Small intestine (tissue), 7 donors: ENCODE data around the gene FOXC1. TPM values are rescaled to one million over a fixed set of nuclear protein-coding genes. Genes with fewer than 3 reads are reported as not detected.
A peak's percentile ranks its signal among the peaks of the same experiment; 100 is the strongest.

Experiments
- DNase-seq, 2 donors: peaks; one replicate each; pipeline versions ENCODE4 v3.0.0 to v3.0.0-alpha.2; 2013
- FAIRE-seq: peaks from 2 replicates; lab custom pipeline; 2012; peaks lifted over from hg19 to GRCh38; lab: Jason Lieb, UNC
- H3K27ac ChIP-seq, 3 donors: one replicate each; pipeline ENCODE4 v1.5.1; 2013; ENCODE audit warnings: low read length in 2 of 3, mild to moderate bottlenecking in 2 of 3, control low read depth in 1 of 3, inconsistent platforms in 1 of 3, low read depth in 1 of 3, moderate library complexity in 1 of 3
- H3K27me3 ChIP-seq, 3 donors: one replicate each; pipeline ENCODE4 v1.6.1; 2013; ENCODE audit warnings: low read length in 3 of 3, inconsistent platforms in 1 of 3; ENCODE audit not compliant: control insufficient read depth in 3 of 3, insufficient read depth in 3 of 3
- H3K36me3 ChIP-seq, 3 donors: one replicate each; pipeline ENCODE4 v1.6.1; 2013; ENCODE audit warnings: low read length in 3 of 3, inconsistent platforms in 1 of 3, low read depth in 1 of 3, mild to moderate bottlenecking in 1 of 3, moderate library complexity in 1 of 3; ENCODE audit not compliant: control insufficient read depth in 3 of 3, insufficient read depth in 2 of 3
- H3K4me1 ChIP-seq, 3 donors: one replicate each; pipeline ENCODE4 v1.6.1; 2013; ENCODE audit warnings: low read length in 2 of 3, inconsistent platforms in 1 of 3, low read depth in 1 of 3, mild to moderate bottlenecking in 1 of 3, moderate library complexity in 1 of 3; ENCODE audit not compliant: control insufficient read depth in 3 of 3, insufficient read depth in 2 of 3
- H3K4me3 ChIP-seq, 3 donors: one replicate each; pipeline ENCODE4 v1.5.1; 2013; ENCODE audit warnings: low read length in 3 of 3, control low read depth in 1 of 3, inconsistent platforms in 1 of 3, low read depth in 1 of 3, mild to moderate bottlenecking in 1 of 3, moderate library complexity in 1 of 3
- H3K9me3 ChIP-seq, 2 donors: one replicate each; pipeline ENCODE4 v1.6.1; 2013; ENCODE audit warnings: low read depth in 1 of 2, low read length in 1 of 2; ENCODE audit not compliant: control insufficient read depth in 2 of 2, insufficient read depth in 1 of 2
- WGBS, 3 donors: extraction: QIAGEN DNeasy Blood & Tissue Kit; methylation state at CpG; one replicate each; pipeline ENCODE4 v1.1.7; 2013; 5-methylcytosine and 5-hydroxymethylcytosine counted together
- polyA plus RNA-seq, 4 donors: library from polyadenylated mRNA; stranded (reverse) in 3 of 4; unstranded in 1 of 4; fragments of 200-250 nt in 3 of 4; fragments of 120-200 nt in 1 of 4; gene quantifications; one replicate each; pipeline versions ENCODE4 v1.2.1 to v1.2.3, GENCODE V29; 2013
- donor health status: healthy with polysubstance abuse.
- donor health status: control.
- donor health status: control.
- donor health status: Bipolar disorder and iron deficiency.
- donor health status: healthy.

The FOXC1 gene
- polyA plus RNA-seq, 4 donors = 0.22 to 3.1 (median 0.27) TPM; not detected in 1

DNA sequence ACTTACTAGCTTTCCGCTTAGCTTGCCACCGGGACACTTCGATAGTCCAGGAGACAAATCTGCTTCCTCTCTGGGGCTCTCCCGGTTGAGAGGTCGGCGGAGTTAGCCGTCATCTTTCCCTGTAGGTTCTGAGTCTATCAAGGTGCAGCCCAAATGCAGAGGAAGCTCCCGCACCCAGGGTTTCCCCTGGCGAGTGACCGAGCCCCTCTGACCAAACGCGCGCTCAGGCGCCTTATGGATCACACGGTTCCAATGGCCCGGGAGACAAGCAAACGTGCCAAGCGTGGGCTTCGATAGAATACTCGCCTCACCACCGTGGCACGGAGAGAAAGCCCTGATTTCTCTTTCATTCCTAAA lies 15.8 kb upstream of the FOXC1 start:
- Histone ChIP-seq H3K9me3 (peaks cover 0 to 3% of the 10 kb centered on the region in 2 donors), H3K27me3 (peaks cover 0 to 52% (median 10%) of the 10 kb centered on the region in 3 donors), H3K27ac (no peak overlapping the region), H3K4me3 (no peak overlapping the region), H3K4me1 (no peaks in the 10 kb centered on the region), H3K36me3 (no peaks in the 10 kb centered on the region)
- DNase-seq = no peak
- FAIRE-seq = no peak
- 77 to 81% (median 81%) methylated on average over 22 of the region's 22 CpGs for WGBS, 3 donors

DNA sequence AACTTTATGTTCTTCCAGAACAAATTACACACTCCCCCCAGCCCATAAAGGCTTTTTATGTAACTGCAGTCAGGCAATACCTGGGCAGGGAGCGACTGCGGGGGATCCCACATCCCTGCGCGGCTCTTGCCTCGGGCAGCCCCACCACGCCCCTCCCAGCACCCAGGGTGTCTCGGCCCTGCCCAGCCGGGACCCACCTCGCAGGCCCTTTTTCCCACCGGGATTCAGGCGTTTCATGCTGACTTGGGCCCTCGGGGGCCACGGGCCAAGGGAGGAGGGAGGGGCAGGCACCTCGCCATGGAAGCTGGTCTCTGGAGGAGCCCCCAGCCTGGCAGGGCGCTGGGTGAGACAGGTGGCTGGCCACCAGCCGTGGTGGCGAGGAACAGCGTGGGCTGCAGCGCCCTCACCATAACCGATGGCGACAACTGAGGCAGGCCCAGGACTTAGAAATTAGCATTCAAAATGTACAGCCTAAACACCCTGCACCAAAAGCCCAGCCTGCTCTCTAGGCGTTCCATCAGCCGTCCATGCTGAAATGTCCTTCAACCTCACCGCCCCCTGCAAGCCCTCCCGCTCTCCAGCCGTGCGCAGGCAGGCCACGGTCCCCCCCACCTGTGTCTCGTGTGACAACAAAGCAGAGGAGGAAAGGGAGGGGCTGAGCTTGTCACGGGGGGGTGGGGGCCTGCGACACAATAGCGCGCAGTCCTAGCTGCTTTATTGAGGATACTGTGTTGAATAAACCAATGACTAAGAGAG lies 15.1 kb upstream of the FOXC1 start:
- DNase-seq (no peak), FAIRE-seq (no peak)
- H3K36me3 ChIP-seq = no peaks in the 10 kb centered on the region
- no peaks in the 10 kb centered on the region for H3K4me1 ChIP-seq
- no peak overlapping the region for H3K4me3 ChIP-seq
- H3K27me3 ChIP-seq = peaks cover 0 to 59% (median 10%) of the 10 kb centered on the region in 3 donors
- H3K27ac ChIP-seq = no peak overlapping the region
- H3K9me3 ChIP-seq = peaks cover 0 to 3% of the 10 kb centered on the region in 2 donors
- 73 to 81% (median 80%) methylated on average over 32 to 33 of the region's 33 CpGs for WGBS, 3 donors

DNA sequence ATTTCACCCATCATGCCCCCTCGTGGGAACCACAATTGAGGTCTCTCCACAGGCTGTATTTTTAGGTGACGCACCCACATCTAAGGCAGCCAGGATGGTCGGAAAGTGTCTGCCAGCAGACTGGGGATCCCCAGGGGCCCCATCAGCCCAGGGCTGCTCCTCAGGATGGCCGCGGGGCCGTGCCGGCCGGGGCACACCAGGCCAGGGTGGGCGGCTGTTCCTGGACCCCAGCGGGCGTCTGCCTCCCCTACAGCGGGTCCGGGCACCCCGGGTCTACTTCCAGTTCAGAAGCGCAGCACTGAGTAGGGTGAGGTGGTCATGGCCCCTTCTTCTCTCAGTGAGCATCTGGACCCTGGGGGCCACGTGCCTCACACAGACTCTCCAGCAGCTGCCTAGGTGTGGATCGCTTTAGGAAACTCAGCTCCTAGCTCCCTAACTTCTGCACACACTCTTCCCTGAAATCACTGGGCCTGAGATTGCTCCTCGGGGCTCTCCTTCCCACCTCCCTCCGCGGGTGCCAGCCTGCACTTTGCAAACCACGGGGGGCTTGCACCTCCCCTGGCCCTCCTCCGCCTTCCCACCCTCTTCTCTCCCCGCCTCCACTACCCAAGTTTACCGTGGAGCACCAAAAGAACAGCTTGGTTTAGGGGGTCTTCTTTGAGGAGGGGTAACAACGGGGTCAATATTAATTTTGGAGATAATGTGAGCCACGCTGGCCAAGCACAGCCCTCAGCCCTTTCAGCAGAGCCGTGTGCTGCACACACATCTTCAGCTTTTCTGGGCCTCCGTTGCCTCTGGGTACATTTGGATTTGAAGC lies 14.2 kb upstream of the FOXC1 start:
- no peaks in the 10 kb centered on the region for H3K36me3 ChIP-seq
- DNase-seq = no peak
- H3K4me1 ChIP-seq = no peaks in the 10 kb centered on the region
- FAIRE-seq = no peak
- 65 to 68% (median 66%) methylated on average over 28 of the region's 28 CpGs for WGBS, 3 donors
- H3K27me3 ChIP-seq = peaks cover 0 to 66% (median 11%) of the 10 kb centered on the region in 3 donors
- peaks cover 0 to 3% of the 10 kb centered on the region in 2 donors for H3K9me3 ChIP-seq
- no peak overlapping the region for H3K27ac ChIP-seq
- no peak overlapping the region for H3K4me3 ChIP-seq

DNA sequence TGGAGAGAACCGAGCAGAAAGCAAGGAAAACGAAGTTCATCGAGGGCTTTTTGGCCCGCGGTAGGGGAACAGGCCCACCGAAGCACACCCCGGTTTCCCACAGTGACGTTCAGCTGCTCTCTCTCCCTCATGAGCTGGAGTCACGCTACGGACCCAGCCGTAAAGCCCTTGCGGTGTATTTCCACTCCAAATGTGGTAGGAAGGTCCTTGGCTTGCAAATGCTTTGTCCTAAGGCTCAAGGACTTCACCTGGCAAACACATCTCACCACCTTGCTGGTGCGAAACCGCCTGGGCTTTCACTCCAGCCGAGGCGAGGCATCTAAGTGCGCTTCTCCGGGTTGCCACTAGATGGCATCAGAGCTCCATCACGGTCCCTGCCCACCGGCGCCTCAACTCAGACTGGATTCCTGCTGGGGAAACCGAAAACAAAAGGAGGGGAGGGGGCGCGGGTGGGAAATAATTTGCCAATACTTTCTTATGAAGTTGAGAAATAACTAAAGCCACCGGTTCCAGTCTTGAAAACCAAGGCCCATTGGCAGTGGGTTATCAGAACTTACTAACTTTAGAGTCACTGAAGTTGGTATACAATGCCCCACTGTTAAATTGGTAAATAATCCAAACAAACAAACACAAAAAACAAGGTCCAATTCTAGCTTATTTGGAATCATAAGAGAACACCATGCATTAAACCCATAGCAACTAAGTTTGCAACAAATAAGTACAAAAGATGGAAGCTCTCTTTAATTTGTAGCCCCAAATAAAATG lies 13.4 kb upstream of the FOXC1 start:
- Histone ChIP-seq H3K4me1 (no peaks in the 10 kb centered on the region), H3K9me3 (no peaks in the 10 kb centered on the region), H3K27me3 (peaks cover 0 to 73% (median 18%) of the 10 kb centered on the region in 3 donors), H3K4me3 (no peak overlapping the region), H3K27ac (no peak overlapping the region), H3K36me3 (no peaks in the 10 kb centered on the region)
- DNase-seq (peak; percentile 55 to 73), FAIRE-seq (no peak)
- WGBS, 3 donors = 15 to 19% (median 17%) methylated on average over 25 of the region's 25 CpGs

DNA sequence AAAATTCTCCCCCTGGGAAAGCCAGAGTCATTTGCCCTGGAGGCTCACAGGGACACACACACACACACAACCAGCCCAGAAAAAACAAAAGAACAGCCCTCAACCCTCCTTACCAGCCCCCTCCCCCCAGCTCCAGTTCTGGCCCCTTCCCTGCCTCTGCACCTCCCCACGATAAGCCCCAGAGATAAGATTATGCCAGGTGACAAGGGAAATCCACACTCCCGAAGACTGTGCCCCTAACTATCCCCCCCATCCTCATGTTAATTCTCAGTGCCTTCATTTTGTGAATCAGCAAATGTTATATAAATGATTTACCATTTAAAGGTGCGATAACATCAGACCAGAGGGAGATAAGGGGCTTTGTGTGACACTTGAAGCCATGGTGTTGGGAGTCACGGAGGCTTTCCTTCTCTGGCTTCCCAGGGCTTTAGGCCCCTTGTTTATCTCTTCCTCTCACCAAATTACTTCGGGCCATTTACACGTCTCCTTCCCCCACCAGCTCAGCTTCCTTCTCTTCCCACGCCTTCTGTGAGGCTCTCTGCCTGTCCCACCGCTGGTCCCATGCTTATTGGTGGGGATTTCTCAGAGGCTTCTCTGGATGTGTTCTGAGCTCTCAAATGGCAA lies 12.5 kb upstream of the FOXC1 start:
- Histone ChIP-seq H3K9me3 (no peaks in the 10 kb centered on the region), H3K4me3 (no peak overlapping the region), H3K27me3 (peaks cover 0 to 83% (median 15%) of the 10 kb centered on the region in 3 donors), H3K36me3 (no peaks in the 10 kb centered on the region), H3K27ac (no peak overlapping the region), H3K4me1 (no peaks in the 10 kb centered on the region)
- WGBS, 3 donors = 42 to 52% (median 50%) methylated on average over 8 of the region's 8 CpGs
- no peak for FAIRE-seq
- no peak for DNase-seq

DNA sequence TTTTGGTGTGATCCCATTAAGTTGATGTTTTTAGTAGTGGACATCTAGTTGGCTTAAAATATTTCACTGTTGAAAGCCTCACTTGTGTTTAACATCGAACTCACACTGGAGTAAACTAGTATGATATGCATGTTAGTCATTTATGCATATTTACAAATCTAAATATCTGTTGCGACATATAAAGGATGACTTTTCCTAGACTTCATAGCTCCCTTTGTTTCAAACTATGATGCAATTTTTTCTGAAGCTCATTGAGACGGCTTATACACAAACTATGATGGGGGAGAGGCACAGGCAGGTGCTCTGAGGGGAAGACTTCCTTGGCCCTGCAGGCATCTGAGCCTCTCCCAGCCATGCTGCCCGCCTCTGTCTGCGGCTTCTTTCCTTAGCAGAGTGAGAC lies 11.8 kb upstream of the FOXC1 start:
- no peaks in the 10 kb centered on the region for H3K9me3 ChIP-seq
- FAIRE-seq (no peak), DNase-seq (no peak)
- H3K4me3 ChIP-seq = no peak overlapping the region
- H3K27me3 ChIP-seq = peaks cover 0 to 89% (median 15%) of the 10 kb centered on the region in 3 donors
- H3K27ac ChIP-seq = no peak overlapping the region
- H3K4me1 ChIP-seq = no peaks in the 10 kb centered on the region
- no peaks in the 10 kb centered on the region for H3K36me3 ChIP-seq
- 83 to 86% (median 83%) methylated on average over 5 of the region's 5 CpGs for WGBS, 3 donors

DNA sequence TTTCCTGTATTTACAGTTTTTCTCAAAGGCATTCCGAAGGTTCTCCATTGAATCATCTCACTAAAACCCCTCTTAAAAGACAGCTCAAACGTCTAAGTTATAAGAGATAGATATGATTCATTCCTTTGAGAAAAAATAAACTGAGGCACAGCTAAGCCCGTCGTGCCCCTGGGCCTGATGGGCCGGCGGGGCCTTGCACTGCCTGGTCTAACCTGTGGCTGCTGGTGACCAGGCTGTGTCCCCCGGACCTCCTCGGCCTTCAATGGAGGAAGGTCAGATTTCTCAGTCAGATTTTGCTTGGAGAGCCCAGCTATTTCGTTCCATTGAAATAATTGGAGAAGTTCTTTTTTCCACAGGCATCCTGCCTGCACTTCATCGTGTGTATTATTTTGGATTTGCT lies 11.3 kb upstream of the FOXC1 start:
- no peak overlapping the region for H3K4me3 ChIP-seq
- no peak for FAIRE-seq
- WGBS, 3 donors = 86 to 95% (median 87%) methylated on average over 10 of the region's 10 CpGs
- no peaks in the 10 kb centered on the region for H3K4me1 ChIP-seq
- DNase-seq = no peak
- peaks cover 0 to 89% (median 15%) of the 10 kb centered on the region in 3 donors for H3K27me3 ChIP-seq
- H3K36me3 ChIP-seq = no peaks in the 10 kb centered on the region
- no peaks in the 10 kb centered on the region for H3K9me3 ChIP-seq
- no peak overlapping the region for H3K27ac ChIP-seq

DNA sequence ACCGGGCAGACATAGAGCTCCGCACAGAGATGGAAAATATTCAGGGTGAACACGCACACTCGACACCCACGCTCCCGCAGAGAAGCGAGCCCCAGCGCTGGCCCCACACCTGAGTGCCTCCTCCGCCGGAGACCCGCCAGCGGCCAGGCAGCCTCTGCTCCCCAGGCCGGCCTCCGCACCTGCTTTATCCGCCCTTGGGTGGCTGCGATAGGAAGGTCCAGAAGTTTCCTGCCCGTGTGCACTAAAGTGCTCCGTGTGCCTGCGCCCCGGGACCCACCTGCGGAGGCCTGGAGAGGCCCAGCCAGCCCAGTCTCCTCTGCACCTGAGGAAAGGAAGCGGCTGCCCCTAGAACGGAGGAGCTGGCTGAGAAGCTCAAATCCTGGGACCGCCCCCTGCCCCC lies 10.8 kb upstream of the FOXC1 start:
- FAIRE-seq (no peak), DNase-seq (no peak)
- Histone ChIP-seq H3K4me3 (no peak overlapping the region), H3K4me1 (no peaks in the 10 kb centered on the region), H3K27me3 (peaks cover 0 to 90% (median 18%) of the 10 kb centered on the region in 3 donors), H3K36me3 (no peaks in the 10 kb centered on the region), H3K27ac (no peak overlapping the region), H3K9me3 (no peaks in the 10 kb centered on the region)
- WGBS, 3 donors = 84 to 92% (median 86%) methylated on average over 20 to 24 of the region's 24 CpGs
